Hepatocyte (in vitro differentiated cells): Measurements from ENCODE around the gene MAD1L1. TPM values are rescaled to one million over a fixed set of nuclear protein-coding genes. Genes with fewer than 3 reads are reported as not detected.

Experiments used
- DNase-seq: peaks from one replicate; pipeline ENCODE4 v3.0.0-alpha.2; 2016; ENCODE audit warnings: low spot score
- H2AFZ ChIP-seq: fragments of 200-600 bp; sonication (generic); 2 replicates; pipeline ENCODE4 v1.6.0; 2016; ENCODE audit warnings: antibody characterized with exemption, mild to moderate bottlenecking
- H3K27ac ChIP-seq: fragments of 200-600 bp; sonication (generic); 2 replicates; pipeline ENCODE4 v1.5.1; 2016; ENCODE audit warnings: mild to moderate bottlenecking
- H3K27me3 ChIP-seq: fragments of 200-600 bp; sonication (generic); 2 replicates; pipeline ENCODE4 v1.6.1; 2016
- H3K36me3 ChIP-seq: fragments of 200-600 bp; sonication (generic); replicated peaks from 2 replicates; pipeline ENCODE4 v1.5.1; 2016; ENCODE audit warnings: low read depth; ENCODE audit not compliant: insufficient read depth
- H3K4me1 ChIP-seq: fragments of 200-600 bp; sonication (generic); 2 replicates; pipeline ENCODE4 v1.5.1; 2016; ENCODE audit warnings: mild to moderate bottlenecking, moderate library complexity; ENCODE audit not compliant: insufficient read depth
- H3K4me2 ChIP-seq: fragments of 200-600 bp; sonication (generic); 2 replicates; pipeline ENCODE4 v1.6.0; 2016
- H3K4me3 ChIP-seq: fragments of 200-600 bp; sonication (generic); 2 replicates; pipeline ENCODE4 v1.5.1; 2016; ENCODE audit warnings: mild to moderate bottlenecking
- H3K79me2 ChIP-seq: fragments of 200-600 bp; sonication (generic); 2 replicates; pipeline ENCODE4 v1.6.0; 2017; ENCODE audit warnings: mild to moderate bottlenecking
- H3K9me2 ChIP-seq: fragments of 200-600 bp; sonication (generic); replicated peaks from 2 replicates; pipeline ENCODE4 v1.6.0; 2017; ENCODE audit warnings: mild to moderate bottlenecking; ENCODE audit not compliant: insufficient read depth
- H3K9me3 ChIP-seq: fragments of 200-600 bp; sonication (generic); 2 replicates; pipeline ENCODE4 v1.5.1; 2016; ENCODE audit warnings: low read depth, mild to moderate bottlenecking
- H4K20me1 ChIP-seq: fragments of 200-600 bp; sonication (generic); 2 replicates; pipeline ENCODE4 v1.6.0; 2016; ENCODE audit warnings: mild to moderate bottlenecking; ENCODE audit not compliant: insufficient read depth, poor library complexity, severe bottlenecking
- EZH2 ChIP-seq: fragments of 200-600 bp; sonication (generic); IDR thresholded peaks from 2 replicates; pipeline ENCODE4 v1.6.1; 2016; ENCODE audit warnings: antibody characterized with exemption, mild to moderate bottlenecking, borderline replicate concordance
- EZH2phosphoT487 ChIP-seq: fragments of 200-600 bp; sonication (generic); IDR thresholded peaks from one replicate; pipeline ENCODE4 v1.6.1; 2018; ENCODE audit warnings: antibody characterized with exemption, mild to moderate bottlenecking, low read depth, moderate library complexity; ENCODE audit not compliant: unreplicated experiment, severe bottlenecking
- WGBS: methylation state at CpG from one replicate; pipeline ENCODE4 v1.1.6; 2016; ENCODE audit warnings: low lambda C conversion rate; ENCODE audit errors: missing lambda C conversion rate; 5-methylcytosine and 5-hydroxymethylcytosine counted together
- polyA plus RNA-seq: library from polyadenylated mRNA; unstranded; fragments of >200 nt; fragmentation: Nextera tagmentation; extraction: Ambion mirVana; gene quantifications from 2 replicates; pipeline ENCODE4 v1.2.1, GENCODE V29; 2016
- total RNA-seq: library from RNA; depleted of rRNA; stranded (reverse); fragments of >200 nt; gene quantifications from 2 replicates; pipeline ENCODE4 v1.2.3, GENCODE V29; 2014
- TF ChIP-seq, protein P1 (sequence below): fragments of 200-600 bp; sonication (generic); IDR thresholded peaks from 2 replicates; pipeline ENCODE4 v1.5.1; 2016; ENCODE audit warnings: antibody characterized with exemption, mild to moderate bottlenecking; ENCODE audit not compliant: poor library complexity

MAD1L1 gene
- total and polyA plus RNA-seq, 2 experiments from 2014 or later = 30.7 to 31.0 TPM

DNA sequence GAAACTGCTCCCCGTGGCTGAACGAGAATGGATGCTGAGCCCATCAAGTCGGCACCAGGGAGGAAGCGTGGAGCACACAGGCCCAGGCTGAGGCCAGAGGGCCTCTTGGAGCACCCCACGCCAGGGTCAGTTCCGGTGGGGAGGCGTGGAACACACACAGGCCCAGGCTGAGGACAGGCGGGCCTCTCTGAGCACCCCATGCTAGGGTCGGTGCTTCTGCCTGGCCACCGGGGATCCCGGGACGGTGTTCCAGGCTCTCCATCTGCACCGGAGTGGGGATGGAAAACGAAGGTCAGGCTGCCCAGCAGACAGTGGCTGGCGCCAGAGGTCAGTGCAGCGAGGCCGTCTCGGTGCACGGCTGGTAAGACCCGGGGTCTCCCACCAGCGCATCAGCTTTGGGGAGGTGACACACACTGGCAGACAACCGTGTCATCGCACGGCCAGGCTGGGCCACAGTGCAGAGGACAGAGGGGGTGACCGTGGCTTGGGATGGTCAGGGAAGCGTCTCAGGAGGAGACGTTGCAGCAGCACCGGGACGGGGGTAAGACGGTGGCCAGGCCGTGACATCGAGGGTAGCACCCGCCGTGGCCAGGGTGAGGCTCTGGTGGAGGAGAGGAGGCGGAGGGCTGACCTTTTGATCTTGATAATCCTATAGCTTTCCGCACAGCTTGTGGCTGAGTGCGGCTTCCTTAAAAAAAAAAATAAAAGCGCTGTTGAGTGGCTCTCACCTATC lies 358.7 kb downstream of the MAD1L1 start:
- H4K20me1 ChIP-seq = no peaks in the 10 kb centered on the region
- H3K4me3 ChIP-seq = no peak overlapping the region
- no peaks in the 10 kb centered on the region for H3K4me1 ChIP-seq
- no peak for DNase-seq
- H3K27me3 ChIP-seq = no peaks in the 10 kb centered on the region
- no peak overlapping the region for H2AFZ ChIP-seq
- H3K9me3 ChIP-seq = no peaks in the 10 kb centered on the region
- 94% methylated on average over 38 of the region's 38 CpGs for WGBS
- H3K27ac ChIP-seq = no peak overlapping the region
- no peaks in the 10 kb centered on the region for H3K36me3 ChIP-seq
- TF ChIP-seq EZH2phosphoT487 = no peak
- TF ChIP-seq, protein P1, sequence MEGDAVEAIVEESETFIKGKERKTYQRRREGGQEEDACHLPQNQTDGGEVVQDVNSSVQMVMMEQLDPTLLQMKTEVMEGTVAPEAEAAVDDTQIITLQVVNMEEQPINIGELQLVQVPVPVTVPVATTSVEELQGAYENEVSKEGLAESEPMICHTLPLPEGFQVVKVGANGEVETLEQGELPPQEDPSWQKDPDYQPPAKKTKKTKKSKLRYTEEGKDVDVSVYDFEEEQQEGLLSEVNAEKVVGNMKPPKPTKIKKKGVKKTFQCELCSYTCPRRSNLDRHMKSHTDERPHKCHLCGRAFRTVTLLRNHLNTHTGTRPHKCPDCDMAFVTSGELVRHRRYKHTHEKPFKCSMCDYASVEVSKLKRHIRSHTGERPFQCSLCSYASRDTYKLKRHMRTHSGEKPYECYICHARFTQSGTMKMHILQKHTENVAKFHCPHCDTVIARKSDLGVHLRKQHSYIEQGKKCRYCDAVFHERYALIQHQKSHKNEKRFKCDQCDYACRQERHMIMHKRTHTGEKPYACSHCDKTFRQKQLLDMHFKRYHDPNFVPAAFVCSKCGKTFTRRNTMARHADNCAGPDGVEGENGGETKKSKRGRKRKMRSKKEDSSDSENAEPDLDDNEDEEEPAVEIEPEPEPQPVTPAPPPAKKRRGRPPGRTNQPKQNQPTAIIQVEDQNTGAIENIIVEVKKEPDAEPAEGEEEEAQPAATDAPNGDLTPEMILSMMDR = no peak
- no peak for TF ChIP-seq EZH2
- H3K79me2 ChIP-seq = no peaks in the 10 kb centered on the region
- H3K9me2 ChIP-seq = no peaks in the 10 kb centered on the region
- H3K4me2 ChIP-seq = no peak overlapping the region

DNA sequence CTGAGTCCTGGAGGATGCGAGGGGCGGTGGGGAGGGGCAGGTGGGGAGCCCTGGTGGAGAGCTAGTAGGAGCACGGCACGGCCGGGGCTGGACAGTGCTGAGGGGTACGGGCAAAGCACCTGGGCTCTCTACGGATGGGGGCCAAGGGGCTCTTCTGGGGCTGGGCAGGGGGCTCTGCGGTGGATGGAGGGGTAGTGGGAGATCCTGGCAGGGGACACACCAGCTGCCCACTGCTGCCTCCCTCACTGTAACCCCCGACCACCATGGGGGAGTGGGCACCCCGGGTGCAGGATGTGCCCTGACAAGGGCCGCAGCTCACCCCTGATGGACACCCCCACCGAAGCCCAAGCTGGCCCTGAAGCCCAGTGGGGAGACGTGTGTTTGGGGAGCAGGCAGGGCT lies 359.3 kb downstream of the MAD1L1 start:
- H3K4me3 ChIP-seq = no peak overlapping the region
- H3K36me3 ChIP-seq = no peaks in the 10 kb centered on the region
- no peaks in the 10 kb centered on the region for H3K79me2 ChIP-seq
- H3K4me2 ChIP-seq = no peak overlapping the region
- no peak for DNase-seq
- no peak overlapping the region for H2AFZ ChIP-seq
- TF ChIP-seq EZH2 (no peak), EZH2phosphoT487 (no peak)
- TF ChIP-seq, protein P1 = no peak
- no peak overlapping the region for H3K27ac ChIP-seq
- WGBS = 97% methylated on average over 5 of the region's 13 CpGs
- H4K20me1 ChIP-seq = no peaks in the 10 kb centered on the region
- H3K4me1 ChIP-seq = no peaks in the 10 kb centered on the region
- H3K9me3 ChIP-seq = no peaks in the 10 kb centered on the region
- H3K27me3 ChIP-seq = no peaks in the 10 kb centered on the region
- no peaks in the 10 kb centered on the region for H3K9me2 ChIP-seq

DNA sequence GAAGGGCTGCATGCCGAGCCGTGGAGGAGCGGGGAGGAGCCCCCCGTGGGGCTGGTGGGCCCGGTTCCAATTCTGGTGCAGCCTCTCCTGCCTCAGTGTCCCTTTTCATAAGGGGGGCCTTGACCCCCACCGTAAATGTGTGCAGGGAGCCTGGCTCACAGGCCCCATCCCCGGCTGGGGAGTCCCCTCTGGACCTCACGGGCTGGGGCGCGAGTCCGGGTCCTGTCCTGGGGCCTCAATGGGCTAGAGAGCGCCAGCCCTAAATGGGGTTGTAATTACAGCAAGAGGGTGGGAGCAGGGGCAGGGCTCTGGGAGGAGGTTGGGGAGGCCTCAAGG lies 359.7 kb downstream of the MAD1L1 start:
- Histone ChIP-seq H4K20me1 (no peaks in the 10 kb centered on the region), H3K9me3 (no peaks in the 10 kb centered on the region), H3K4me3 (no peak overlapping the region), H3K79me2 (no peaks in the 10 kb centered on the region), H3K27me3 (no peaks in the 10 kb centered on the region), H3K27ac (no peak overlapping the region), H2AFZ (no peak overlapping the region), H3K4me2 (no peak overlapping the region), H3K36me3 (no peaks in the 10 kb centered on the region), H3K9me2 (no peaks in the 10 kb centered on the region), H3K4me1 (no peaks in the 10 kb centered on the region)
- TF ChIP-seq EZH2phosphoT487 (no peak), EZH2 (no peak)
- TF ChIP-seq, protein P1 = no peak
- WGBS = 89% methylated on average over 12 of the region's 12 CpGs
- DNase-seq = no peak
